Ovary (tissue), 9 donors: ENCODE results near the gene NLK. TPM values are rescaled to one million over a fixed set of nuclear protein-coding genes. Genes with fewer than 3 reads are reported as not detected.

Experiments
- DNase-seq, 5 donors: peaks; one replicate each; pipeline ENCODE4 v3.0.0-alpha.2; 2019 to 2020
- H3K27ac ChIP-seq, 2 donors: fragments of 200-600 bp; one replicate each; pipeline versions ENCODE4 v1.5.1 to v1.8.0; 2019 to 2022
- H3K27me3 ChIP-seq: fragments of 200-600 bp; one replicate; pipeline ENCODE4 v1.8.0; 2022
- H3K36me3 ChIP-seq: fragments of 200-600 bp; sonication (generic); one replicate; pipeline ENCODE4 v1.5.1; 2019
- H3K4me1 ChIP-seq: one replicate; pipeline ENCODE4 v1.8.1; 2013; ENCODE audit warnings: mild to moderate bottlenecking, moderate library complexity; ENCODE audit not compliant: insufficient read depth
- H3K4me3 ChIP-seq: fragments of 200-600 bp; sonication (generic); one replicate; pipeline ENCODE4 v1.5.1; 2017
- H3K9me3 ChIP-seq, 2 donors: fragments of 200-600 bp in 1 of 2; sonication (generic) in 1 of 2; one replicate each; pipeline versions ENCODE4 v1.5.1 to v1.8.1; 2013 to 2019; ENCODE audit warnings: mild to moderate bottlenecking in 1 of 2, moderate library complexity in 1 of 2
- CTCF ChIP-seq, 3 donors: fragments of 450-650 bp in 2 of 3; fragments of 200-600 bp in 1 of 3; IDR thresholded peaks; one replicate each; pipeline versions ENCODE4 v1.5.1 to v1.8.0; 2016 to 2022; ENCODE audit warnings: antibody characterized with exemption in 3 of 3, mild to moderate bottlenecking in 1 of 3
- EP300 ChIP-seq: sonication (generic); formaldehyde crosslinking; IDR thresholded peaks from one replicate; pipeline ENCODE4 v1.6.1; 2017; ENCODE audit warnings: antibody characterized with exemption
- POLR2A ChIP-seq: fragments of 450-650 bp; IDR thresholded peaks from one replicate; pipeline ENCODE4 v1.6.1; 2017; ENCODE audit warnings: antibody characterized with exemption, mild to moderate bottlenecking, moderate library complexity
- WGBS, 3 donors: extraction: QIAGEN DNeasy Blood & Tissue Kit in 1 of 3; methylation state at CpG; one replicate each; pipeline versions ENCODE4 v1.1.5 to v1.1.7; 2013 to 2017; 5-methylcytosine and 5-hydroxymethylcytosine counted together
- intact Hi-C, 4 donors: fragments of 100-400 bp; cut with DNase I; formaldehyde crosslinking; loops; one replicate each; pipeline versions ENCODE4 v1.11.0 to v1.15.1; 2022 to 2023
- polyA plus RNA-seq, 2 donors: library from polyadenylated mRNA; stranded (reverse); fragments of 200-250 nt in 1 of 2; fragments of 350-450 nt in 1 of 2; fragmentation: Illumina TruSeq in 1 of 2; extraction: RNeasy Lipid Tissue Mini Kit (QIAGEN cat#74804) in 1 of 2; gene quantifications; one replicate each; pipeline ENCODE4 v1.2.3, GENCODE V29; 2013 to 2014
- total RNA-seq, 7 donors: library from RNA; depleted of rRNA in 2 of 7; stranded (reverse); fragments of >200 nt in 2 of 7; fragmentation: NEBNext Ultra II Directional in 3 of 7; extraction: Animal tissue kit (Norgen Biotek cat#: 25700) in 3 of 7; gene quantifications; one replicate each; pipeline versions ENCODE4 v1.1.0 to v1.2.4, GENCODE V29; 2016 to 2023
- donor health status: DM: no; HTN: no; CAD: no; lungs with moderate emphysema.
- donor health status: DM: no; HTN: no; CAD: no.
- donor health status: Bipolar disorder and iron deficiency.
- donor health status: DM: yes; HTN: yes; CAD: no.
- donor health status: DM: no; HTN: no; CAD: no.
- donor health status: DM: yes; HTN: yes; CAD: no.

The NLK gene
- total and polyA plus RNA-seq, 9 donors, result 7.3 to 15.6 (median 12.3) TPM

- no peak for TF ChIP-seq POLR2A
- no peak for TF ChIP-seq EP300
- no peak for TF ChIP-seq CTCF (IDR thresholded peaks at IDR 0.05)
- intact Hi-C loops, result no loop called here
- no peaks in the 10 kb centered on the region for H3K36me3 ChIP-seq
Observed at GRCh38 chr17:28199728-28200127, 157.3 kb downstream of the NLK start.

GRCh38 chr17:28201315-28201714, 158.8 kb downstream of the NLK start:
- Histone ChIP-seq H3K27ac (no peak overlapping the region), H3K9me3 (no peaks in the 10 kb centered on the region), H3K4me1 (no peaks in the 10 kb centered on the region), H3K36me3 (no peaks in the 10 kb centered on the region), H3K27me3 (no peaks in the 10 kb centered on the region), H3K4me3 (no peak overlapping the region)
- no peak for DNase-seq
- intact Hi-C loops, result no loop called here
- TF ChIP-seq EP300, result no peak
- TF ChIP-seq POLR2A, result no peak
- TF ChIP-seq CTCF (IDR thresholded peaks at IDR 0.05), result no peak
- WGBS, 3 donors, result 76 to 82% (median 79%) methylated on average over 3 of the region's 3 CpGs

More at GRCh38 chr17:28199728-28200127, 157.3 kb downstream of the NLK start:
- Histone ChIP-seq H3K4me3 (no peak overlapping the region), H3K9me3 (no peaks in the 10 kb centered on the region), H3K27me3 (no peaks in the 10 kb centered on the region), H3K4me1 (no peaks in the 10 kb centered on the region), H3K27ac (no peak overlapping the region)
- WGBS, 3 donors, result 79 to 88% (median 88%) methylated on average over 2 of the region's 2 CpGs
- no peak for DNase-seq

GRCh38 chr17:28204244-28204643, 161.8 kb downstream of the NLK start:
- no peak for TF ChIP-seq EP300
- no peak for TF ChIP-seq CTCF (IDR thresholded peaks at IDR 0.05)
- TF ChIP-seq POLR2A, result no peak
- Histone ChIP-seq H3K9me3 (no peaks in the 10 kb centered on the region), H3K4me1 (no peaks in the 10 kb centered on the region), H3K27me3 (no peaks in the 10 kb centered on the region), H3K4me3 (no peak overlapping the region), H3K27ac (no peak overlapping the region), H3K36me3 (no peaks in the 10 kb centered on the region)
- 93 to 94% (median 94%) methylated on average over 3 of the region's 3 CpGs for whole genome bisulfite sequencing, 3 donors
- intact Hi-C loops, result no loop called here
- no peak for DNase-seq

GRCh38 chr17:28204751-28205150, 162.3 kb downstream of the NLK start:
- Histone ChIP-seq H3K36me3 (no peaks in the 10 kb centered on the region), H3K27me3 (no peaks in the 10 kb centered on the region), H3K9me3 (no peaks in the 10 kb centered on the region), H3K4me3 (no peak overlapping the region), H3K27ac (no peak overlapping the region), H3K4me1 (no peaks in the 10 kb centered on the region)
- 77 to 91% (median 81%) methylated on average over 1 of the region's 1 CpG for WGBS, 3 donors
- DNase-seq, result no peak
- intact Hi-C loops, result no loop called here
- TF ChIP-seq CTCF (IDR thresholded peaks at IDR 0.05) (no peak), EP300 (no peak), POLR2A (no peak)

GRCh38 chr17:28206292-28206691, 163.8 kb downstream of the NLK start:
- intact Hi-C loops, result no loop called here
- Histone ChIP-seq H3K9me3 (no peaks in the 10 kb centered on the region), H3K4me3 (no peak overlapping the region), H3K4me1 (no peaks in the 10 kb centered on the region), H3K27me3 (no peaks in the 10 kb centered on the region), H3K27ac (no peak overlapping the region), H3K36me3 (no peaks in the 10 kb centered on the region)
- DNase-seq, result no peak
- TF ChIP-seq EP300, result no peak
- no peak for TF ChIP-seq POLR2A
- no peak for TF ChIP-seq CTCF (IDR thresholded peaks at IDR 0.05)
